Measurements from ENCODE around the gene KLK11. TPM values are rescaled to one million over a fixed set of nuclear protein-coding genes. Genes with fewer than 3 reads are reported as not detected.

Gene KLK11
- total RNA-seq, 1 donor from 2014 or later, result not detected

- no peak for DNase-seq (ENCODE audit: low read depth)
- no peak for TF ChIP-seq CTCF (IDR thresholded peaks at IDR 0.05; ENCODE audit: insufficient read depth, low read length, poor library complexity, severe bottlenecking)
- H3K27me3 ChIP-seq (ENCODE audit: control insufficient read depth, insufficient read depth, low read length), result peaks cover 2% of the 10 kb centered on the region
- no peaks in the 10 kb centered on the region for H3K36me3 ChIP-seq (ENCODE audit: control insufficient read depth, insufficient read depth, low read length)
- no peak overlapping the region for H3K4me3 ChIP-seq (ENCODE audit: low read depth, low read length)
These were observed 44.2 kb downstream of the KLK11 start for GRCh38 chr19:50982186-50982585.

- no peak for DNase-seq (ENCODE audit: low read depth)
- H3K36me3 ChIP-seq (ENCODE audit: control insufficient read depth, insufficient read depth, low read length), result no peaks in the 10 kb centered on the region
- H3K27me3 ChIP-seq (ENCODE audit: control insufficient read depth, insufficient read depth, low read length), result peaks cover 2% of the 10 kb centered on the region
- no peak for TF ChIP-seq CTCF (IDR thresholded peaks at IDR 0.05; ENCODE audit: insufficient read depth, low read length, poor library complexity, severe bottlenecking)
- no peak overlapping the region for H3K4me3 ChIP-seq (ENCODE audit: low read depth, low read length)
These were observed 44.7 kb downstream of the KLK11 start for GRCh38 chr19:50981587-50982146.

GRCh38 chr19:50980208-50980607 lies 46.2 kb downstream of the KLK11 start:
- Histone ChIP-seq H3K4me3 (ENCODE audit: low read depth, low read length) (no peak overlapping the region), H3K27me3 (ENCODE audit: control insufficient read depth, insufficient read depth, low read length) (peaks cover 2% of the 10 kb centered on the region), H3K36me3 (ENCODE audit: control insufficient read depth, insufficient read depth, low read length) (no peaks in the 10 kb centered on the region)
- no peak for DNase-seq (ENCODE audit: low read depth)
- TF ChIP-seq CTCF (IDR thresholded peaks at IDR 0.05; ENCODE audit: insufficient read depth, low read length, poor library complexity, severe bottlenecking), result no peak

GRCh38 chr19:50979758-50980157 lies 46.7 kb downstream of the KLK11 start:
- Histone ChIP-seq H3K4me3 (ENCODE audit: low read depth, low read length) (no peak overlapping the region), H3K27me3 (ENCODE audit: control insufficient read depth, insufficient read depth, low read length) (peaks cover 2% of the 10 kb centered on the region), H3K36me3 (ENCODE audit: control insufficient read depth, insufficient read depth, low read length) (no peaks in the 10 kb centered on the region)
- no peak for DNase-seq (ENCODE audit: low read depth)
- no peak for TF ChIP-seq CTCF (IDR thresholded peaks at IDR 0.05; ENCODE audit: insufficient read depth, low read length, poor library complexity, severe bottlenecking)

GRCh38 chr19:50978772-50979390 lies 47.5 kb downstream of the KLK11 start:
- Histone ChIP-seq H3K4me3 (ENCODE audit: low read depth, low read length) (no peak overlapping the region), H3K27me3 (ENCODE audit: control insufficient read depth, insufficient read depth, low read length) (peaks cover under 1% of the 10 kb centered on the region), H3K36me3 (ENCODE audit: control insufficient read depth, insufficient read depth, low read length) (no peaks in the 10 kb centered on the region)
- no peak for TF ChIP-seq CTCF (IDR thresholded peaks at IDR 0.05; ENCODE audit: insufficient read depth, low read length, poor library complexity, severe bottlenecking)
- no peak for DNase-seq (ENCODE audit: low read depth)

GRCh38 chr19:50977626-50978025 lies 48.8 kb downstream of the KLK11 start:
- no peak overlapping the region for H3K4me3 ChIP-seq (ENCODE audit: low read depth, low read length)
- DNase-seq (ENCODE audit: low read depth), result no peak
- no peaks in the 10 kb centered on the region for H3K27me3 ChIP-seq (ENCODE audit: control insufficient read depth, insufficient read depth, low read length)
- no peaks in the 10 kb centered on the region for H3K36me3 ChIP-seq (ENCODE audit: control insufficient read depth, insufficient read depth, low read length)
- TF ChIP-seq CTCF (IDR thresholded peaks at IDR 0.05; ENCODE audit: insufficient read depth, low read length, poor library complexity, severe bottlenecking), result no peak
